ENCODE measurements around the gene AADAT.

DNA sequence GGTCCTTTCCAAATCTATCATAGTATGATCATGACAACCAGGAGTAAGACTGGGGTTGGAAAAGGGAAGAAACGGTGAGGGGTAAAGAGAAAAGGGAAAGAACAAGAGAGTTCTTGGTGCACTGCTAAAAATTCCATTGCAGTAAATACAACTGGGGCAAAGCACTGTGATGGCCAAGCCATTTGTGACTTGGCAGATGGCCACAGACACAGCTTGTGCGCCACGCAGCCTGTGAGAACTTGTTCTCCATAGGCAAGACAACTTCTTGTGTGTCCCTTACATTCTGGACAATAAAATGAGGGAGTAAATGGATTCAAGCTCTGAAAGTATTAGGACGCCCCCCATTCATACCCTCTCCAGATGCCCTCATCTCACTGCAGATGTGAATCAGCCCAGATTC is 74.5 kb downstream of the AADAT start:
- TF ChIP-seq RAD21 (IDR thresholded peaks at IDR 0.05; ENCODE audit: low read length): no peak
- no peak for TF ChIP-seq CTCF (conservative IDR thresholded peaks at IDR 0.05; ENCODE audit: low read depth, low read length)
- TF ChIP-seq RCOR1 (IDR thresholded peaks at IDR 0.05; ENCODE audit: insufficient replicate concordance, low read length): no peak
- TF ChIP-seq, protein P1, sequence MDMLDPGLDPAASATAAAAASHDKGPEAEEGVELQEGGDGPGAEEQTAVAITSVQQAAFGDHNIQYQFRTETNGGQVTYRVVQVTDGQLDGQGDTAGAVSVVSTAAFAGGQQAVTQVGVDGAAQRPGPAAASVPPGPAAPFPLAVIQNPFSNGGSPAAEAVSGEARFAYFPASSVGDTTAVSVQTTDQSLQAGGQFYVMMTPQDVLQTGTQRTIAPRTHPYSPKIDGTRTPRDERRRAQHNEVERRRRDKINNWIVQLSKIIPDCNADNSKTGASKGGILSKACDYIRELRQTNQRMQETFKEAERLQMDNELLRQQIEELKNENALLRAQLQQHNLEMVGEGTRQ (IDR thresholded peaks at IDR 0.05; ENCODE audit: low read depth, low read length): no peak
- TF ChIP-seq FOS (IDR thresholded peaks at IDR 0.05; ENCODE audit: low read depth, low read length): no peak
- TF ChIP-seq MAFK (IDR thresholded peaks at IDR 0.05; ENCODE audit: low read depth, low read length): no peak
- no peak for TF ChIP-seq CEBPB (IDR thresholded peaks at IDR 0.05; ENCODE audit: low read depth, low read length)
- no peak for TF ChIP-seq POLR2A (IDR thresholded peaks at IDR 0.05; ENCODE audit: low read depth, low read length)
- no peak for TF ChIP-seq MXI1 (IDR thresholded peaks at IDR 0.05; ENCODE audit: borderline replicate concordance, low read depth, low read length)
- no peak for TF ChIP-seq RFX5 (IDR thresholded peaks at IDR 0.05; ENCODE audit: low read depth, low read length)

Measured in IMR-90 (cell line).